Hepatocyte (in vitro differentiated cells): ENCODE results near the gene SLC35A1.

Source experiments
- CTCF ChIP-seq: fragments of 200-600 bp; sonication (generic); IDR thresholded peaks from 2 replicates; pipeline ENCODE4 v1.5.1; 2016; ENCODE audit warnings: antibody characterized with exemption, mild to moderate bottlenecking; ENCODE audit not compliant: poor library complexity
- EZH2 ChIP-seq: fragments of 200-600 bp; sonication (generic); IDR thresholded peaks from 2 replicates; pipeline ENCODE4 v1.6.1; 2016; ENCODE audit warnings: antibody characterized with exemption, mild to moderate bottlenecking, borderline replicate concordance
- EZH2phosphoT487 ChIP-seq: fragments of 200-600 bp; sonication (generic); IDR thresholded peaks from one replicate; pipeline ENCODE4 v1.6.1; 2018; ENCODE audit warnings: antibody characterized with exemption, mild to moderate bottlenecking, low read depth, moderate library complexity; ENCODE audit not compliant: unreplicated experiment, severe bottlenecking

- TF ChIP-seq CTCF (no peak), EZH2 (no peak), EZH2phosphoT487 (no peak)
Observed at GRCh38 chr6:87539554-87539953, 66.8 kb downstream of the SLC35A1 start.
